ENCODE data around the gene PRDM2.

PRDM2 gene

GRCh38 chr1:13860031-13860430, 160.0 kb downstream of the PRDM2 start:
- TF ChIP-seq ZFX (IDR thresholded peaks at IDR 0.05) (no peak), CTCF (conservative IDR thresholded peaks at IDR 0.05) (no peak)
- H3K27ac ChIP-seq = no peak overlapping the region

GRCh38 chr1:13864760-13865159, 164.8 kb downstream of the PRDM2 start:
- TF ChIP-seq ZFX (IDR thresholded peaks at IDR 0.05) = no peak
- TF ChIP-seq CTCF (conservative IDR thresholded peaks at IDR 0.05) = no peak
- no peak overlapping the region for H3K27ac ChIP-seq

GRCh38 chr1:13865851-13866250, 165.9 kb downstream of the PRDM2 start:
- H3K27ac ChIP-seq = no peak overlapping the region
- no peak for TF ChIP-seq CTCF (conservative IDR thresholded peaks at IDR 0.05)

- TF ChIP-seq ZFX (IDR thresholded peaks at IDR 0.05) (no peak), CTCF (conservative IDR thresholded peaks at IDR 0.05) (no peak)
These were observed 167.6 kb downstream of the PRDM2 start for GRCh38 chr1:13867603-13868002.

GRCh38 chr1:13869172-13869797, 169.3 kb downstream of the PRDM2 start:
- H3K27ac ChIP-seq = no peak overlapping the region
- no peak for TF ChIP-seq CTCF (conservative IDR thresholded peaks at IDR 0.05)
- no peak for TF ChIP-seq ZFX (IDR thresholded peaks at IDR 0.05)

More at GRCh38 chr1:13867603-13868002, 167.6 kb downstream of the PRDM2 start:
- no peak overlapping the region for H3K27ac ChIP-seq

- no peak for TF ChIP-seq ZFX (IDR thresholded peaks at IDR 0.05)
- TF ChIP-seq CTCF (conservative IDR thresholded peaks at IDR 0.05) = no peak
- H3K27ac ChIP-seq = no peak overlapping the region
These were observed 171.4 kb downstream of the PRDM2 start for GRCh38 chr1:13871413-13871812.

- no peak overlapping the region for H3K27ac ChIP-seq
- no peak for TF ChIP-seq CTCF (conservative IDR thresholded peaks at IDR 0.05)
- no peak for TF ChIP-seq ZFX (IDR thresholded peaks at IDR 0.05)
These were observed 171.9 kb downstream of the PRDM2 start for GRCh38 chr1:13871886-13872285.

All from C4-2B (cell line).